Right lobe of liver (tissue), 6 donors: ENCODE results near the gene NCF2. TPM values are rescaled to one million over a fixed set of nuclear protein-coding genes. Genes with fewer than 3 reads are reported as not detected.

Source experiments
- ATAC-seq, 4 donors: fragments of 200-7000 bp; cut with Tn5 transposase; one replicate each; pipeline ENCODE4 v1.9.1; 2020; ENCODE audit warnings: mild to moderate bottlenecking in 4 of 4, moderate library complexity in 4 of 4
- DNase-seq, 3 donors: peaks; one replicate each; pipeline ENCODE4 v3.0.0-alpha.2; 2020
- H3K27ac ChIP-seq, 3 donors: fragments of 200-600 bp; one replicate each; pipeline ENCODE4 v1.8.0; 2022
- H3K27me3 ChIP-seq, 2 donors: fragments of 200-600 bp; one replicate each; pipeline ENCODE4 v1.8.0; 2022
- H3K36me3 ChIP-seq, 4 donors: fragments of 200-600 bp; sonication (generic) in 1 of 4; one replicate each; pipeline versions ENCODE4 v1.5.1 to v1.8.0; 2017 to 2022; ENCODE audit warnings: control low read depth in 1 of 4
- H3K4me1 ChIP-seq, 4 donors: fragments of 200-600 bp; sonication (generic) in 1 of 4; one replicate each; pipeline versions ENCODE4 v1.5.1 to v1.8.0; 2017 to 2022; ENCODE audit warnings: control low read depth in 1 of 4
- H3K4me3 ChIP-seq, 3 donors: fragments of 200-600 bp; one replicate each; pipeline ENCODE4 v1.8.0; 2022
- H3K9me3 ChIP-seq, 4 donors: fragments of 200-600 bp; sonication (generic) in 1 of 4; one replicate each; pipeline versions ENCODE4 v1.5.1 to v1.8.0; 2017 to 2022; ENCODE audit warnings: control low read depth in 1 of 4
- CTCF ChIP-seq, 4 donors: fragments of 200-600 bp in 3 of 4; fragments of 450-650 bp in 1 of 4; IDR thresholded peaks; one replicate each; pipeline versions ENCODE4 v1.5.1 to v1.8.0; 2016 to 2022; ENCODE audit warnings: antibody characterized with exemption in 4 of 4, mild to moderate bottlenecking in 2 of 4
- POLR2A ChIP-seq: fragments of 450-650 bp; IDR thresholded peaks from one replicate; pipeline ENCODE4 v1.6.1; 2017; ENCODE audit warnings: antibody characterized with exemption, mild to moderate bottlenecking
- WGBS: methylation state at CpG from one replicate; pipeline ENCODE4 v1.1.6; 2018; ENCODE audit warnings: low coverage, low lambda C conversion rate; ENCODE audit not compliant: insufficient coverage; ENCODE audit errors: missing lambda C conversion rate; 5-methylcytosine and 5-hydroxymethylcytosine counted together
- intact Hi-C, 2 donors: fragments of 100-400 bp; cut with DNase I; formaldehyde crosslinking; loops; one replicate each; pipeline versions ENCODE4 v1.11.2 to v1.14.1; 2022
- total RNA-seq, 6 experiments: library from RNA; depleted of rRNA in 2 of 6; stranded (reverse); fragments of >200 nt in 2 of 6; fragmentation: NEBNext Ultra II Directional in 3 of 6; extraction: Animal tissue kit (Norgen Biotek cat#: 25700) in 3 of 6; gene quantifications; one replicate each; pipeline versions ENCODE4 v1.1.0 to v1.2.4, GENCODE V29; 2016 to 2023
- donor health status: DM: no; HTN: yes; CAD: no.
- donor health status: DM: no; HTN: no; CAD: no.
- donor health status: DM: no; HTN: no; CAD: no.
- donor health status: DM: no; HTN: yes; CAD: no.
- donor health status: DM: no; HTN: yes; CAD: no.

NCF2 gene
- total RNA-seq, 6 experiments from 2014 or later: 3.0 to 11.4 (median 7.9) TPM

GRCh38 chr1:183576537-183576936 is 13.7 kb downstream of the NCF2 start:
- Histone ChIP-seq H3K4me1 (no peaks in the 10 kb centered on the region), H3K27ac (no peak overlapping the region), H3K27me3 (no peaks in the 10 kb centered on the region), H3K4me3 (no peak overlapping the region), H3K9me3 (no peaks in the 10 kb centered on the region), H3K36me3 (no peaks in the 10 kb centered on the region)
- no peak for TF ChIP-seq POLR2A
- TF ChIP-seq CTCF (IDR thresholded peaks at IDR 0.05): no peak
- 70% methylated on average over 8 of the region's 8 CpGs for WGBS
- DNase-seq (no peak), ATAC-seq (no peak)
- intact Hi-C loops: no loop called here

- Histone ChIP-seq H3K27me3 (no peaks in the 10 kb centered on the region), H3K9me3 (no peaks in the 10 kb centered on the region), H3K4me3 (no peak overlapping the region), H3K36me3 (no peaks in the 10 kb centered on the region), H3K4me1 (no peaks in the 10 kb centered on the region), H3K27ac (no peak overlapping the region)
- WGBS: 78% methylated on average over 3 of the region's 5 CpGs
- ATAC-seq (no peak), DNase-seq (no peak)
- TF ChIP-seq CTCF (IDR thresholded peaks at IDR 0.05): no peak
- no peak for TF ChIP-seq POLR2A
- intact Hi-C loops: no loop called here
Observed at GRCh38 chr1:183575606-183576005, 14.7 kb downstream of the NCF2 start.

DNA sequence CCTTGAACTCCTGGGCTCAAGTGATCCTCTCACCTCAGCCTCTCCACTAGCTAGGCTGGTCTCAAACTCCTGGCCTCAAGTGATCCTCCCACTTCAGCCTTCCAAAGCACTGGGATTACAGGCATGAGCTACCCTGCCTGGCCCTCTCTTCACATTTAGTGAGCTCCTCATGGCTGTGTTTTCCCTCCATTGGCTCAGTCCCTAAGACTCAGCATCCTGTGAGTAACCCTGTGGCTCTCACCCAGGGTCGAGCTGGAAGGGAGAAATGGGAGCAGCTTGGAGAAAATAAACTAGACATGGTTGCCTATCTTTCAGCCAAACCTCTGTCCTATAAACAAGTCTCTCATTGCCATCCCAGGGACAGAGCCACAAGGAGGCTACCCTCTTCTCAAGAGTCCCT is 17.5 kb downstream of the NCF2 start:
- no peak for TF ChIP-seq CTCF (IDR thresholded peaks at IDR 0.05)
- TF ChIP-seq POLR2A: no peak
- Histone ChIP-seq H3K9me3 (no peaks in the 10 kb centered on the region), H3K4me1 (no peaks in the 10 kb centered on the region), H3K36me3 (no peaks in the 10 kb centered on the region), H3K27me3 (no peaks in the 10 kb centered on the region), H3K27ac (no peak overlapping the region), H3K4me3 (no peak overlapping the region)
- no peak for DNase-seq
- 60% methylated on average over 1 of the region's 1 CpG for WGBS
- intact Hi-C loops: no loop called here
- no peak for ATAC-seq

DNA sequence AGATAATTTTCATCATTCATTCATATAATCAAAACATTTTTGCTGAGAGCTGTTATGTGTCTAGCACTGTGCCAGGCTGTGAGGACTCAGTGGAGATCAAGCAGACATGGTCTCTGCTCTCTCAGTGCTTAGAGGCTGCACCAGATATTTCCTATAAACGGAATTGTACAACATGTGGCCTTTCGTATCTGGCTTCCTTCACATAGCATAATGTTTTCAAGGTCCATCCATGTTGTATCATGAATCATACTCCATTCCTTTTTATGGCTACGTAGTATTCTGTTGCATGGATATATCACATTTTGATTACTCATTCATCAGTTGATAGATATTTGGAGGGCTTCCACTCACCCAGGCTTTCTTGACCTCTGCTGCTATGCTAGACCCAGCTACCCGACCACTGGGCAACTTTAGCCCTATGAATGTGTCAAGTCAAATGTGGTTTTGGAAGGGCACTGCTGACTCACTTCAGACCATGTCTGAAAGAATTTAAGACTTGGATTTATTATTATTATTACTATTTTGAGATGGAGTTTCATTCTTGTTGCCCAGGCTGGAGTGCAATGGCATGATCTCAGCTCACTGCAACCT is 18.5 kb downstream of the NCF2 start:
- intact Hi-C loops: no loop called here
- no peaks in the 10 kb centered on the region for H3K36me3 ChIP-seq
- H3K4me1 ChIP-seq: no peaks in the 10 kb centered on the region
- no peak overlapping the region for H3K27ac ChIP-seq
- H3K27me3 ChIP-seq: no peaks in the 10 kb centered on the region
- DNase-seq (no peak), ATAC-seq (no peak)
- WGBS: 87% methylated on average over 4 of the region's 4 CpGs
- H3K9me3 ChIP-seq: no peaks in the 10 kb centered on the region
- no peak overlapping the region for H3K4me3 ChIP-seq
- TF ChIP-seq CTCF (IDR thresholded peaks at IDR 0.05): no peak
- no peak for TF ChIP-seq POLR2A

GRCh38 chr1:183570451-183570850 is 19.8 kb downstream of the NCF2 start:
- no peak for ATAC-seq
- Histone ChIP-seq H3K36me3 (no peaks in the 10 kb centered on the region), H3K4me1 (no peaks in the 10 kb centered on the region), H3K9me3 (no peaks in the 10 kb centered on the region), H3K27me3 (no peaks in the 10 kb centered on the region), H3K4me3 (no peak overlapping the region), H3K27ac (no peak overlapping the region)
- intact Hi-C loops: no loop called here
- no peak for TF ChIP-seq CTCF (IDR thresholded peaks at IDR 0.05)
- TF ChIP-seq POLR2A: no peak
- WGBS: 33% methylated on average over 1 of the region's 4 CpGs
- DNase-seq: no peak
